Liver (tissue), 9 donors: ENCODE results near the gene CEP135. TPM values are rescaled to one million over a fixed set of nuclear protein-coding genes. Genes with fewer than 3 reads are reported as not detected.

ENCODE experiments used
- DNase-seq: peaks from one replicate; pipeline ENCODE4 v3.0.0-alpha.2; 2017; ENCODE audit warnings: low spot score
- H3K27ac ChIP-seq, 2 donors: one replicate each; pipeline ENCODE4 v1.7.0; 2013; ENCODE audit warnings: inconsistent platforms in 2 of 2, low read length in 2 of 2, control low read depth in 1 of 2, low read depth in 1 of 2, mild to moderate bottlenecking in 1 of 2
- H3K27me3 ChIP-seq, 4 donors: one replicate each; pipeline versions ENCODE4 v1.6.1 to v1.7.0; 2013; ENCODE audit warnings: low read length in 3 of 4, inconsistent platforms in 1 of 4, mild to moderate bottlenecking in 1 of 4, moderate library complexity in 1 of 4; ENCODE audit not compliant: control insufficient read depth in 4 of 4, insufficient read depth in 4 of 4
- H3K36me3 ChIP-seq, 4 donors: one replicate each; pipeline versions ENCODE4 v1.6.1 to v1.7.0; 2013; ENCODE audit warnings: low read length in 3 of 4, mild to moderate bottlenecking in 3 of 4, low read depth in 1 of 4, moderate library complexity in 1 of 4; ENCODE audit not compliant: control insufficient read depth in 4 of 4, insufficient read depth in 3 of 4
- H3K4me1 ChIP-seq, 4 donors: one replicate each; pipeline versions ENCODE4 v1.6.1 to v1.7.0; 2013; ENCODE audit warnings: low read length in 3 of 4, mild to moderate bottlenecking in 3 of 4, moderate library complexity in 1 of 4; ENCODE audit not compliant: control insufficient read depth in 4 of 4, insufficient read depth in 4 of 4
- H3K4me3 ChIP-seq, 3 donors: one replicate each; pipeline versions ENCODE4 v1.6.1 to v1.7.0; 2013; ENCODE audit warnings: low read length in 3 of 3, control low read depth in 1 of 3, low read depth in 1 of 3, mild to moderate bottlenecking in 1 of 3
- H3K9ac ChIP-seq, 2 donors: one replicate each; pipeline ENCODE4 v1.7.0; 2013; ENCODE audit warnings: low read length in 2 of 2, mild to moderate bottlenecking in 2 of 2, moderate library complexity in 2 of 2, control low read depth in 1 of 2, low read depth in 1 of 2
- H3K9me3 ChIP-seq, 4 donors: one replicate each; pipeline versions ENCODE4 v1.6.1 to v1.7.0; 2013; ENCODE audit warnings: low read length in 3 of 4; ENCODE audit not compliant: control insufficient read depth in 4 of 4
- ATF3 ChIP-seq: IDR thresholded peaks from 2 replicates; pipeline ENCODE4 v1.6.1; 2016; ENCODE audit warnings: antibody characterized with exemption
- CTCF ChIP-seq: fragments of 150-350 bp; IDR thresholded peaks from 2 replicates; pipeline ENCODE4 v1.5.1; 2017; ENCODE audit warnings: improper control_type of control experiment, low read depth, low read length; ENCODE audit not compliant: missing input control
- EGR1 ChIP-seq, 2 donors: IDR thresholded peaks; 2 replicates each; pipeline ENCODE4 v1.6.1; 2016 to 2018; ENCODE audit warnings: antibody characterized with exemption in 2 of 2, low read depth in 2 of 2
- FOXA2 ChIP-seq: IDR thresholded peaks from 2 replicates; pipeline ENCODE4 v1.6.1; 2016; ENCODE audit warnings: antibody characterized with exemption
- GABPA ChIP-seq, 2 donors: IDR thresholded peaks in 1 of 2; conservative IDR thresholded peaks in 1 of 2; 2 replicates each; pipeline ENCODE4 v1.6.1; 2016; ENCODE audit warnings: antibody characterized with exemption in 2 of 2, mild to moderate bottlenecking in 1 of 2, moderate library complexity in 1 of 2
- HNF4A ChIP-seq, 2 donors: conservative IDR thresholded peaks; 2 replicates each; pipeline ENCODE4 v1.6.1; 2016; ENCODE audit warnings: antibody characterized with exemption in 2 of 2, mild to moderate bottlenecking in 2 of 2
- JUND ChIP-seq, 2 donors: IDR thresholded peaks; 2 replicates each; pipeline ENCODE4 v1.6.1; 2016; ENCODE audit warnings: antibody characterized with exemption in 2 of 2
- MAX ChIP-seq: IDR thresholded peaks from 2 replicates; pipeline ENCODE4 v1.6.1; 2016; ENCODE audit warnings: antibody characterized with exemption
- RAD21 ChIP-seq, 2 donors: IDR thresholded peaks; 2 replicates each; pipeline ENCODE4 v1.6.1; 2016; ENCODE audit warnings: antibody characterized with exemption in 2 of 2, mild to moderate bottlenecking in 2 of 2
- REST ChIP-seq: IDR thresholded peaks from 2 replicates; pipeline ENCODE4 v1.6.1; 2016; ENCODE audit warnings: antibody characterized with exemption, mild to moderate bottlenecking
- RXRA ChIP-seq, 2 donors: IDR thresholded peaks; 2 replicates each; pipeline ENCODE4 v1.6.1; 2017 to 2018; ENCODE audit warnings: antibody characterized with exemption in 2 of 2, mild to moderate bottlenecking in 1 of 2
- SP1 ChIP-seq: IDR thresholded peaks from 2 replicates; pipeline ENCODE4 v1.6.1; 2018; ENCODE audit warnings: antibody characterized with exemption, mild to moderate bottlenecking
- YY1 ChIP-seq: IDR thresholded peaks from 2 replicates; pipeline ENCODE4 v1.6.1; 2016; ENCODE audit warnings: antibody characterized with exemption, mild to moderate bottlenecking
- WGBS: extraction: QIAGEN DNeasy Blood & Tissue Kit; methylation state at CpG from one replicate; pipeline ENCODE4 v1.1.7; 2013; 5-methylcytosine and 5-hydroxymethylcytosine counted together
- polyA plus RNA-seq, 2 donors: library from polyadenylated mRNA; stranded (reverse) in 1 of 2; unstranded in 1 of 2; fragments of 200-250 nt in 1 of 2; fragments of >200 nt in 1 of 2; fragmentation: Nextera tagmentation in 1 of 2; extraction: Ambion mirVana in 1 of 2; gene quantifications; one replicate each; pipeline versions ENCODE4 v1.2.1 to v1.2.3, GENCODE V29; 2013 to 2015
- total RNA-seq, 2 donors: library from RNA; depleted of rRNA; stranded (reverse); fragments of >200 nt; gene quantifications; one replicate each; pipeline ENCODE4 v1.2.3, GENCODE V29; 2014
- donor health status: healthy.
- donor health status: healthy.
- donor health status: healthy.
- donor health status: healthy.
- donor health status: healthy.

CEP135 gene
- total and polyA plus RNA-seq, 4 donors: 0.47 to 9.8 (median 1.9) TPM

- WGBS: 76% methylated on average over 6 of the region's 6 CpGs
- Histone ChIP-seq H3K27me3 (no peaks in the 10 kb centered on the region), H3K9me3 (no peaks in the 10 kb centered on the region), H3K4me1 (peaks cover 0 to 3% (median 0%) of the 10 kb centered on the region in 4 donors), H3K36me3 (peaks cover 0 to 19% (median 12%) of the 10 kb centered on the region in 4 donors), H3K4me3 (no peak overlapping the region), H3K27ac (no peak overlapping the region), H3K9ac (no peak overlapping the region)
- DNase-seq: no peak
- TF ChIP-seq RXRA (IDR thresholded peaks at IDR 0.05) (no peak), EGR1 (IDR thresholded peaks at IDR 0.05; ENCODE audit: low read depth in 2 of 2) (no peak), HNF4A (conservative IDR thresholded peaks at IDR 0.05) (no peak), ATF3 (no peak), CTCF (no peak), YY1 (no peak), JUND (IDR thresholded peaks at IDR 0.05) (no peak), FOXA2 (no peak)
Measured at GRCh38 chr4:55906323-55906722, 42.4 kb upstream of the CEP135 start.

- no peaks in the 10 kb centered on the region for H3K9me3 ChIP-seq
- no peak for DNase-seq
- H3K27ac ChIP-seq: no peak overlapping the region
- 89% methylated on average over 3 of the region's 3 CpGs for WGBS
- H3K9ac ChIP-seq: no peak overlapping the region
- H3K4me3 ChIP-seq: no peak overlapping the region
- no peaks in the 10 kb centered on the region for H3K27me3 ChIP-seq
- peaks cover 0 to 3% (median 0%) of the 10 kb centered on the region in 4 donors for H3K4me1 ChIP-seq
- no peak for TF ChIP-seq FOXA2
- peaks cover 0 to 19% (median 12%) of the 10 kb centered on the region in 4 donors for H3K36me3 ChIP-seq
Measured at GRCh38 chr4:55906989-55907388, 41.8 kb upstream of the CEP135 start.

GRCh38 chr4:55907469-55907868, 41.3 kb upstream of the CEP135 start:
- Histone ChIP-seq H3K9ac (no peak overlapping the region), H3K9me3 (no peaks in the 10 kb centered on the region), H3K4me3 (no peak overlapping the region), H3K4me1 (peaks cover 0 to 3% (median 0%) of the 10 kb centered on the region in 4 donors), H3K36me3 (peaks cover 0 to 15% (median 9%) of the 10 kb centered on the region in 4 donors), H3K27ac (no peak overlapping the region), H3K27me3 (no peaks in the 10 kb centered on the region)
- DNase-seq: no peak
- TF ChIP-seq MAX: no peak
- no peak for TF ChIP-seq RXRA (IDR thresholded peaks at IDR 0.05)
- TF ChIP-seq SP1: no peak
- TF ChIP-seq RAD21 (IDR thresholded peaks at IDR 0.05): no peak
- no peak for TF ChIP-seq CTCF
- TF ChIP-seq ATF3: no peak
- TF ChIP-seq REST: no peak
- no peak for TF ChIP-seq JUND (IDR thresholded peaks at IDR 0.05)
- no peak for TF ChIP-seq HNF4A (conservative IDR thresholded peaks at IDR 0.05)
- TF ChIP-seq GABPA (IDR thresholded peaks at IDR 0.05 in 1 of 2, conservative IDR thresholded peaks at IDR 0.05 in 1 of 2): no peak
- TF ChIP-seq FOXA2: no peak
